H1 (cell line): ENCODE results near the gene MSI2. TPM values are rescaled to one million over a fixed set of nuclear protein-coding genes. Genes with fewer than 3 reads are reported as not detected.

Source experiments
- CTCF ChIA-PET: fragments of 300-600 bp; sonication (Branson Sonifier 250); formaldehyde crosslinking; loops from one replicate; lab custom pipeline; 2021; ENCODE audit not compliant: partially characterized antibody; lab: Charles Lee
- POLR2A ChIA-PET: fragments of 300-600 bp; sonication (Branson Sonifier 250); formaldehyde crosslinking; loops from one replicate; lab custom pipeline; 2021; ENCODE audit warnings: inconsistent platforms; ENCODE audit not compliant: partially characterized antibody; lab: Charles Lee
- DNase-seq, 2 experiments: peaks; one replicate each; pipeline versions ENCODE4 v3.0.0 to v3.0.0-alpha.2; 2010 to 2022; ENCODE audit warnings: low spot score in 2 of 2, low read depth in 1 of 2, mixed read lengths in 1 of 2
- FAIRE-seq: peaks from 2 replicates; lab custom pipeline; 2011; peaks lifted over from hg19 to GRCh38; lab: Jason Lieb, UNC
- H2AFZ ChIP-seq: 2 replicates; pipeline ENCODE4 v1.8.1; 2012; ENCODE audit warnings: low read length, inconsistent platforms
- H2AK5ac ChIP-seq: 2 replicates; pipeline ENCODE4 v1.6.1; 2013; ENCODE audit warnings: low read depth, low read length
- H2BK120ac ChIP-seq: replicated peaks from 2 replicates; pipeline ENCODE3; 2013; ENCODE audit warnings: low read depth, low read length, inconsistent platforms
- H2BK12ac ChIP-seq: 2 replicates; pipeline ENCODE4 v1.6.1; 2013; ENCODE audit warnings: low read depth, low read length
- H2BK15ac ChIP-seq: 2 replicates; pipeline ENCODE4 v1.6.1; 2013; ENCODE audit warnings: low read length
- H2BK20ac ChIP-seq: 2 replicates; pipeline ENCODE4 v1.6.1; 2013; ENCODE audit warnings: low read length
- H2BK5ac ChIP-seq: 2 replicates; pipeline ENCODE4 v1.6.1; 2013; ENCODE audit warnings: low read depth, low read length
- H3K14ac ChIP-seq: 2 replicates; pipeline ENCODE4 v1.6.1; 2013; ENCODE audit warnings: inconsistent platforms; ENCODE audit not compliant: insufficient read length
- H3K18ac ChIP-seq: 2 replicates; pipeline ENCODE4 v1.6.1; 2013; ENCODE audit warnings: low read length; ENCODE audit errors: extremely low read depth
- H3K23ac ChIP-seq: 2 replicates; pipeline ENCODE4 v1.6.1; 2013; ENCODE audit warnings: inconsistent platforms; ENCODE audit not compliant: insufficient read length
- H3K23me2 ChIP-seq: 2 replicates; pipeline ENCODE4 v1.6.1; 2013; ENCODE audit warnings: low read depth, low read length
- H3K27ac ChIP-seq: 2 replicates; pipeline ENCODE4 v1.6.1; 2011; ENCODE audit warnings: low read depth, low read length, inconsistent platforms
- H3K27me3 ChIP-seq, 4 experiments: replicated peaks in 1 of 4; 1 replicate in 1 of 4; 2 replicates in 3 of 4; pipeline versions ENCODE4 v1.6.1 to v1.8.1; 2011 to 2013; ENCODE audit warnings: low read length in 3 of 4, mild to moderate bottlenecking in 3 of 4, inconsistent platforms in 2 of 4, mixed read lengths in 2 of 4, moderate library complexity in 1 of 4; ENCODE audit not compliant: control insufficient read depth in 3 of 4, insufficient read depth in 3 of 4; ENCODE audit errors: extremely low read depth in 1 of 4
- H3K36me3 ChIP-seq, 4 experiments: 2 replicates each; pipeline versions ENCODE4 v1.6.1 to v1.8.1; 2011 to 2013; ENCODE audit warnings: mild to moderate bottlenecking in 4 of 4, low read length in 3 of 4, moderate library complexity in 2 of 4, control low read depth in 1 of 4, inconsistent platforms in 1 of 4; ENCODE audit not compliant: insufficient read depth in 4 of 4, control insufficient read depth in 2 of 4
- H3K4ac ChIP-seq: replicated peaks from 2 replicates; pipeline ENCODE3; 2013; ENCODE audit warnings: low read length, low read depth, mixed read lengths, inconsistent platforms; ENCODE audit not compliant: insufficient read length
- H3K4me1 ChIP-seq, 4 experiments: replicated peaks in 1 of 4; 1 replicate in 1 of 4; 2 replicates in 3 of 4; pipeline versions ENCODE4 v1.6.1 to v1.8.1; 2011 to 2013; ENCODE audit warnings: low read length in 3 of 4, inconsistent platforms in 2 of 4, mixed read lengths in 1 of 4; ENCODE audit not compliant: insufficient read depth in 4 of 4, control insufficient read depth in 3 of 4
- H3K4me2 ChIP-seq, 2 experiments: 2 replicates each; pipeline versions ENCODE4 v1.6.1 to v1.8.1; 2011 to 2013; ENCODE audit warnings: low read depth in 2 of 2, low read length in 2 of 2, control low read depth in 1 of 2, inconsistent platforms in 1 of 2, mild to moderate bottlenecking in 1 of 2; ENCODE audit not compliant: insufficient read depth in 1 of 2
- H3K4me3 ChIP-seq, 4 experiments: fragments of 200-600, 300-600 bp in 1 of 4; sonication (generic), shearing (Covaris generic), sonication (Bioruptor Twin) in 1 of 4; 2 replicates each; pipeline versions ENCODE4 v1.5.1 to v1.8.1; 2011 to 2016; ENCODE audit warnings: low read length in 4 of 4, low read depth in 3 of 4, control low read depth in 2 of 4, inconsistent platforms in 2 of 4, mild to moderate bottlenecking in 2 of 4, mixed read lengths in 1 of 4, moderate library complexity in 1 of 4; ENCODE audit not compliant: insufficient read depth in 2 of 4; ENCODE audit errors: extremely low read depth in 1 of 4
- H3K56ac ChIP-seq: replicated peaks from 2 replicates; pipeline ENCODE3; 2013; ENCODE audit warnings: low read depth, mild to moderate bottlenecking, mixed read lengths, low read length, inconsistent platforms; ENCODE audit not compliant: insufficient read length
- H3K79me1 ChIP-seq: 2 replicates; pipeline ENCODE4 v1.6.1; 2013; ENCODE audit warnings: low read depth, low read length, control low read depth
- H3K79me2 ChIP-seq, 2 experiments: 2 replicates each; pipeline versions ENCODE4 v1.6.1 to v1.8.1; 2012 to 2013; ENCODE audit warnings: low read length in 2 of 2, mild to moderate bottlenecking in 2 of 2, inconsistent platforms in 1 of 2; ENCODE audit not compliant: insufficient read depth in 2 of 2, control insufficient read depth in 1 of 2
- H3K9ac ChIP-seq, 4 experiments: replicated peaks in 1 of 4; 1 replicate in 1 of 4; 2 replicates in 3 of 4; pipeline versions ENCODE4 v1.6.1 to v1.8.1; 2011 to 2013; ENCODE audit warnings: low read depth in 3 of 4, low read length in 3 of 4, control low read depth in 2 of 4, mild to moderate bottlenecking in 2 of 4, moderate library complexity in 2 of 4, inconsistent platforms in 1 of 4; ENCODE audit errors: extremely low read depth in 1 of 4
- H3K9me3 ChIP-seq, 2 experiments: 2 replicates each; pipeline versions ENCODE4 v1.6.1 to v1.8.1; 2012 to 2013; ENCODE audit warnings: mild to moderate bottlenecking in 2 of 2, moderate library complexity in 2 of 2, control low read depth in 1 of 2, inconsistent platforms in 1 of 2, low read depth in 1 of 2, low read length in 1 of 2, mixed read lengths in 1 of 2; ENCODE audit not compliant: insufficient read depth in 2 of 2
- H4K20me1 ChIP-seq, 2 experiments: replicated peaks in 1 of 2; 2 replicates each; pipeline versions ENCODE3 to v1.8.1; 2011 to 2013; ENCODE audit warnings: inconsistent platforms in 2 of 2, low read length in 2 of 2, mild to moderate bottlenecking in 1 of 2; ENCODE audit not compliant: insufficient read depth in 2 of 2, control insufficient read depth in 1 of 2
- H4K5ac ChIP-seq: 2 replicates; pipeline ENCODE4 v1.6.1; 2013; ENCODE audit warnings: low read length, low read depth, mixed read lengths, inconsistent platforms; ENCODE audit not compliant: insufficient read length
- H4K8ac ChIP-seq: 2 replicates; pipeline ENCODE4 v1.8.0; 2013; ENCODE audit warnings: mild to moderate bottlenecking, moderate library complexity, low read length, inconsistent platforms; ENCODE audit not compliant: insufficient read depth; ENCODE audit errors: extremely low read depth
- H4K91ac ChIP-seq: replicated peaks from 2 replicates; pipeline ENCODE3; 2013; ENCODE audit warnings: low read length, mixed read lengths, inconsistent platforms; ENCODE audit not compliant: insufficient read length
- CHD1 ChIP-seq: IDR thresholded peaks from 2 replicates; pipeline ENCODE4 v1.6.1; 2012; ENCODE audit warnings: low read depth, low read length, improper control_type of control experiment
- CTBP2 ChIP-seq: IDR thresholded peaks from 2 replicates; pipeline ENCODE4 v1.7.0; 2011; ENCODE audit warnings: borderline replicate concordance, mild to moderate bottlenecking, moderate library complexity, mixed read lengths, low read length; ENCODE audit not compliant: insufficient read depth, insufficient read length
- EGR1 ChIP-seq: IDR thresholded peaks from 2 replicates; pipeline ENCODE4 v1.6.1; 2011; ENCODE audit warnings: low read depth, low read length, borderline replicate concordance
- FOSL1 ChIP-seq: IDR thresholded peaks from 2 replicates; pipeline ENCODE4 v1.6.1; 2011; ENCODE audit warnings: mild to moderate bottlenecking, low read depth, low read length, moderate library complexity; ENCODE audit not compliant: insufficient read depth
- JUND ChIP-seq: IDR thresholded peaks from 2 replicates; pipeline ENCODE4 v1.6.1; 2011; ENCODE audit warnings: mild to moderate bottlenecking, improper control_type of control experiment, low read length
- SIN3A ChIP-seq, 2 experiments: IDR thresholded peaks in 1 of 2; conservative IDR thresholded peaks in 1 of 2; 2 replicates each; pipeline ENCODE4 v1.6.1; 2011 to 2012; ENCODE audit warnings: low read length in 2 of 2, improper control_type of control experiment in 1 of 2, low read depth in 1 of 2, mild to moderate bottlenecking in 1 of 2
- SIX5 ChIP-seq: IDR thresholded peaks from 2 replicates; pipeline ENCODE4 v1.6.1; 2011; ENCODE audit warnings: mild to moderate bottlenecking, low read depth, low read length
- WGBS, 2 experiments: shearing (Covaris generic) in 1 of 2; methylation state at CpG; one replicate each; pipeline versions ENCODE4 v1.1.6 to v1.1.7; 2013 to 2015; ENCODE audit warnings: low lambda C conversion rate in 2 of 2, mixed read lengths in 2 of 2, inconsistent platforms in 1 of 2, low coverage in 1 of 2, missing lambda C conversion rate in 1 of 2; ENCODE audit not compliant: insufficient replicate concordance in 2 of 2, insufficient coverage in 1 of 2, insufficient read length in 1 of 2; ENCODE audit errors: extremely low coverage in 1 of 2, missing lambda C conversion rate in 1 of 2; 5-methylcytosine and 5-hydroxymethylcytosine counted together
- polyA plus RNA-seq, 7 experiments: library from polyadenylated mRNA; depleted of rRNA in 3 of 7; stranded (reverse) in 5 of 7; unstranded in 2 of 7; fragments of >200 nt in 5 of 7; fragments of 200-250 nt in 2 of 7; gene quantifications; 1 replicate in 5 of 7; 2 replicates in 1 of 7; 4 replicates in 1 of 7; pipeline versions ENCODE4 v1.2.1 to v1.2.3, GENCODE V29; 2011 to 2013; ENCODE audit warnings: missing spikeins in 2 of 7, mixed read lengths in 2 of 7
- total RNA-seq: library from RNA; stranded (reverse); fragmentation: NEBNext Ultra II Directional; extraction: Animal tissue kit (Norgen Biotek cat#: 25700); gene quantifications from 2 replicates; pipeline ENCODE4 v1.2.1, GENCODE V29; 2021
- TF ChIP-seq, protein P1 (sequence below): IDR thresholded peaks from 2 replicates; pipeline ENCODE4 v1.6.1; 2012; ENCODE audit warnings: low read length, inconsistent platforms
- TF ChIP-seq, protein P2 (sequence below): IDR thresholded peaks from 2 replicates; pipeline ENCODE4 v1.6.1; 2011; ENCODE audit warnings: low read depth, mild to moderate bottlenecking, low read length; ENCODE audit not compliant: insufficient read depth
- TF ChIP-seq, protein P3 (sequence below): IDR thresholded peaks from 2 replicates; pipeline ENCODE4 v1.6.1; 2011; ENCODE audit warnings: low read length, improper control_type of control experiment

MSI2 gene
- total and polyA plus RNA-seq, 2 of the 8 experiments (the other 6 are each of a cell fraction or from before 2014, with no cell fraction given): 36.7 to 80.6 TPM

DNA sequence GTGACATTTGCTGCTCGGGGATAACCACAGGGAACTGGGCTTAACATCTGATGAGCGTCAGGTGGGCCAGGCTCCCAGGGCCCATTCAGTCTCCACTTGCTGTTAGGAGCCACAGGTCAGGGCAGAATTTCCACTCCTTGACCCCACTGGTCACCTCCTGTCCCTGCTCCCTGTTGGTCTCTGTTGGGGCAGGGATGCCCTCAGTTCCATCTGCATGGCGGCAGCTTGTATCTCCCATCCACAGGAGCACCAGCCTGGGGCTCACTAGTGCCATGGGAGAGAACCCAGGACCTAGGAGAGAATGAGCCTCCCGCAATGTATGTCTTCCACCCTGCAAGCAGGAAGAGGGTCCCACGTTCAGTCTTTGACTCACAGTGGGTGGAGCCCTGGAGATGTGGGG lies 276.6 kb downstream of the MSI2 start:
- no peaks in the 10 kb centered on the region for H3K36me3 ChIP-seq
- no peak overlapping the region for H3K18ac ChIP-seq
- no peak overlapping the region for H2BK15ac ChIP-seq
- peaks cover 1 to 15% (median 8%) of the 10 kb centered on the region in 4 experiments; a peak in 5 of 7 replicates for H3K4me1 ChIP-seq
- H3K9ac ChIP-seq: no peak overlapping the region
- no peak overlapping the region for H4K5ac ChIP-seq
- H3K56ac ChIP-seq: no peak overlapping the region
- no peak overlapping the region for H2BK20ac ChIP-seq
- no peaks in the 10 kb centered on the region; a peak in 1 of 4 replicates for H3K79me2 ChIP-seq
- no peak overlapping the region for H3K4me2 ChIP-seq
- H3K4me3 ChIP-seq: no peak overlapping the region
- FAIRE-seq (no peak), DNase-seq (no peak)
- ChIA-PET CTCF (interaction anchor here (0.9 to 2.3 kb wide), 6 partner anchors 12 to 92 kb away, joined by 3 to 16 read pairs (median 4); no protein-coding TSS in a partner anchor), POLR2A (interaction anchor here (1.6 kb wide), 1 partner anchor 10 kb away, joined by 5 read pairs; no protein-coding TSS in a partner anchor)
- peak overlapping the region; percentile 45; the same call in 1 of the 2 replicates for H4K8ac ChIP-seq
- no peak overlapping the region for H4K91ac ChIP-seq
- H3K23me2 ChIP-seq: no peaks in the 10 kb centered on the region
- H3K79me1 ChIP-seq: no peaks in the 10 kb centered on the region; the same call in 1 of the 2 replicates
- H2BK120ac ChIP-seq: no peak overlapping the region
- H2AK5ac ChIP-seq: no peak overlapping the region; the same call in 1 of the 2 replicates
- H4K20me1 ChIP-seq: peaks cover 0 to 3% of the 10 kb centered on the region in 2 experiments
- H3K9me3 ChIP-seq: no peaks in the 10 kb centered on the region
- no peak overlapping the region for H2AFZ ChIP-seq
- no peak overlapping the region for H3K27ac ChIP-seq
- H3K14ac ChIP-seq: no peak overlapping the region
- no peak overlapping the region for H2BK5ac ChIP-seq
- H3K27me3 ChIP-seq: no peaks in the 10 kb centered on the region
- 76% methylated on average over 5 of the region's 5 CpGs; no CpG with 5 or more reads in 1 of the 2 experiments for WGBS, 2 experiments
- H3K23ac ChIP-seq: no peak overlapping the region
- H2BK12ac ChIP-seq: no peak overlapping the region
- no peak overlapping the region for H3K4ac ChIP-seq
- TF ChIP-seq FOSL1 (no peak), SIN3A (conservative IDR thresholded peaks at IDR 0.05 in 1 of 2, IDR thresholded peaks at IDR 0.05 in 1 of 2; ENCODE audit: low read depth in 1 of 2, low read length in 2 of 2) (no peak), SIX5 (no peak), JUND (no peak), EGR1 (no peak), CTBP2 (no peak), CHD1 (no peak)
- TF ChIP-seq, protein P1, sequence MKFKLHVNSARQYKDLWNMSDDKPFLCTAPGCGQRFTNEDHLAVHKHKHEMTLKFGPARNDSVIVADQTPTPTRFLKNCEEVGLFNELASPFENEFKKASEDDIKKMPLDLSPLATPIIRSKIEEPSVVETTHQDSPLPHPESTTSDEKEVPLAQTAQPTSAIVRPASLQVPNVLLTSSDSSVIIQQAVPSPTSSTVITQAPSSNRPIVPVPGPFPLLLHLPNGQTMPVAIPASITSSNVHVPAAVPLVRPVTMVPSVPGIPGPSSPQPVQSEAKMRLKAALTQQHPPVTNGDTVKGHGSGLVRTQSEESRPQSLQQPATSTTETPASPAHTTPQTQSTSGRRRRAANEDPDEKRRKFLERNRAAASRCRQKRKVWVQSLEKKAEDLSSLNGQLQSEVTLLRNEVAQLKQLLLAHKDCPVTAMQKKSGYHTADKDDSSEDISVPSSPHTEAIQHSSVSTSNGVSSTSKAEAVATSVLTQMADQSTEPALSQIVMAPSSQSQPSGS: no peak
- TF ChIP-seq, protein P2, sequence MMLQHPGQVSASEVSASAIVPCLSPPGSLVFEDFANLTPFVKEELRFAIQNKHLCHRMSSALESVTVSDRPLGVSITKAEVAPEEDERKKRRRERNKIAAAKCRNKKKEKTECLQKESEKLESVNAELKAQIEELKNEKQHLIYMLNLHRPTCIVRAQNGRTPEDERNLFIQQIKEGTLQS: no peak
- TF ChIP-seq, protein P3, sequence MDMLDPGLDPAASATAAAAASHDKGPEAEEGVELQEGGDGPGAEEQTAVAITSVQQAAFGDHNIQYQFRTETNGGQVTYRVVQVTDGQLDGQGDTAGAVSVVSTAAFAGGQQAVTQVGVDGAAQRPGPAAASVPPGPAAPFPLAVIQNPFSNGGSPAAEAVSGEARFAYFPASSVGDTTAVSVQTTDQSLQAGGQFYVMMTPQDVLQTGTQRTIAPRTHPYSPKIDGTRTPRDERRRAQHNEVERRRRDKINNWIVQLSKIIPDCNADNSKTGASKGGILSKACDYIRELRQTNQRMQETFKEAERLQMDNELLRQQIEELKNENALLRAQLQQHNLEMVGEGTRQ: no peak
